HCT116 (cell line): ENCODE results near the gene IFNL3. TPM values are rescaled to one million over a fixed set of nuclear protein-coding genes. Genes with fewer than 3 reads are reported as not detected.
"Not testable (repeated sequence)": the region's sequence is repeated elsewhere in the genome, so short reads cannot be mapped to it uniquely, and the experiment has no call there.

Source experiments
- ATAC-seq: fragments of 200-7000 bp; cut with Tn5 transposase; 2 replicates; pipeline ENCODE4 v1.9.1; 2020; ENCODE audit warnings: mild to moderate bottlenecking, moderate library complexity
- BruUV-seq: library from RNA; stranded (reverse); fragments of 400-500 nt; replicated peaks from 2 replicates; lab custom pipeline; 2021; lab: Mats Ljungman, UMichigan
- CTCF ChIA-PET: fragments of 300-600 bp; sonication (Branson Sonifier 250); formaldehyde crosslinking; loops from one replicate; lab custom pipeline; 2021; ENCODE audit warnings: antibody characterized with exemption; lab: Charles Lee
- POLR2A ChIA-PET: fragments of 300-600, 350-600 bp; sonication (Branson Sonifier 250); formaldehyde crosslinking; loops from one replicate; lab custom pipeline; 2021; ENCODE audit warnings: antibody characterized with exemption; lab: Charles Lee
- RAD21 ChIA-PET, 2 experiments: fragments of 300-600 bp; sonication (Branson Sonifier 250); formaldehyde crosslinking; loops; one replicate each; lab custom pipeline; 2023; ENCODE audit warnings: low total read pairs in 2 of 2; ENCODE audit not compliant: uncharacterized antibody in 2 of 2, unreplicated experiment in 2 of 2, low non-redundant PET in 1 of 2; lab: Charles Lee
- DNase-seq: peaks from one replicate; pipeline ENCODE4 v3.0.0-alpha.2; 2010; ENCODE audit warnings: low read depth, low spot score
- H2AFZ ChIP-seq: fragments of 200-600 bp; shearing (Covaris generic), sonication (generic); 2 replicates; pipeline ENCODE4 v1.6.1; 2017; ENCODE audit warnings: low read depth, mixed run types, mixed read lengths, antibody characterized with exemption, low read length; ENCODE audit not compliant: poor library complexity, severe bottlenecking
- H3K27ac ChIP-seq: 2 replicates; pipeline ENCODE4 v1.5.1; 2012; ENCODE audit warnings: low read depth, low read length
- H3K27me3 ChIP-seq: fragments of 200-600 bp; sonication (generic); 2 replicates; pipeline ENCODE4 v1.6.1; 2016; ENCODE audit warnings: mixed run types, low read length, mixed read lengths; ENCODE audit not compliant: insufficient read depth
- H3K36me3 ChIP-seq, 2 experiments: fragments of 200-500 bp in 1 of 2; fragments of 200-600 bp in 1 of 2; sonication (Bioruptor generic) in 1 of 2; sonication (generic) in 1 of 2; 2 replicates each; pipeline versions ENCODE4 v1.5.1 to v1.6.1; 2014 to 2016; ENCODE audit warnings: low read length in 2 of 2, inconsistent platforms in 1 of 2, mixed read lengths in 1 of 2, mixed run types in 1 of 2; ENCODE audit not compliant: insufficient read depth in 2 of 2, control insufficient read depth in 1 of 2
- H3K4me1 ChIP-seq, 2 experiments: fragments of 200-600 bp in 1 of 2; sonication (generic) in 1 of 2; 2 replicates each; pipeline versions ENCODE4 v1.5.1 to v1.6.1; 2012 to 2017; ENCODE audit warnings: low read length in 2 of 2, inconsistent platforms in 1 of 2, mild to moderate bottlenecking in 1 of 2, mixed read lengths in 1 of 2, mixed run types in 1 of 2, moderate library complexity in 1 of 2; ENCODE audit not compliant: insufficient read depth in 2 of 2, control insufficient read depth in 1 of 2
- H3K4me2 ChIP-seq: fragments of 200-600 bp; sonication (generic); 2 replicates; pipeline ENCODE4 v1.6.1; 2017; ENCODE audit warnings: mixed run types, low read length, mixed read lengths
- H3K4me3 ChIP-seq, 2 experiments: fragments of 200-600 bp in 1 of 2; sonication (generic) in 1 of 2; replicated peaks in 1 of 2; 2 replicates each; pipeline ENCODE4 v1.5.1; 2011 to 2016; ENCODE audit warnings: low read length in 2 of 2, control low read depth in 1 of 2, low read depth in 1 of 2, mild to moderate bottlenecking in 1 of 2, mixed read lengths in 1 of 2, mixed run types in 1 of 2
- H3K79me2 ChIP-seq: fragments of 200-600 bp; sonication (generic); 2 replicates; pipeline ENCODE4 v1.6.1; 2017; ENCODE audit warnings: mild to moderate bottlenecking, mixed run types, low read length, moderate library complexity, mixed read lengths; ENCODE audit not compliant: insufficient read depth
- H3K9ac ChIP-seq: fragments of 200-600 bp; sonication (generic); 2 replicates; pipeline ENCODE4 v1.6.1; 2016; ENCODE audit warnings: low read length, mixed read lengths
- H3K9me2 ChIP-seq: fragments of 200-600 bp; sonication (generic), shearing (Covaris generic); 2 replicates; pipeline ENCODE4 v1.6.1; 2017; ENCODE audit warnings: mixed run types, mild to moderate bottlenecking, moderate library complexity; ENCODE audit not compliant: insufficient read depth
- H3K9me3 ChIP-seq, 2 experiments: fragments of 200-500 bp in 1 of 2; fragments of 200-600 bp in 1 of 2; sonication (Bioruptor generic) in 1 of 2; sonication (generic) in 1 of 2; 2 replicates each; pipeline ENCODE4 v1.6.1; 2014 to 2017; ENCODE audit warnings: low read length in 2 of 2, mixed read lengths in 2 of 2, inconsistent platforms in 1 of 2, low read depth in 1 of 2, mild to moderate bottlenecking in 1 of 2, mixed run types in 1 of 2, moderate library complexity in 1 of 2; ENCODE audit not compliant: control insufficient read depth in 1 of 2, insufficient read depth in 1 of 2
- H4K20me1 ChIP-seq: fragments of 200-600 bp; sonication (generic), shearing (Covaris generic); 2 replicates; pipeline ENCODE4 v1.6.1; 2017; ENCODE audit warnings: mixed run types, mild to moderate bottlenecking, moderate library complexity; ENCODE audit not compliant: insufficient read depth
- CBX3 ChIP-seq: IDR thresholded peaks from 2 replicates; pipeline ENCODE4 v1.6.1; 2012; ENCODE audit warnings: low read depth
- CEBPB ChIP-seq: IDR thresholded peaks from 2 replicates; pipeline ENCODE4 v1.6.1; 2012; ENCODE audit warnings: low read depth
- JUND ChIP-seq: IDR thresholded peaks from 2 replicates; pipeline ENCODE4 v1.6.1; 2012
- POLR2A ChIP-seq: IDR thresholded peaks from 2 replicates; pipeline ENCODE4 v1.7.0; 2011; ENCODE audit warnings: borderline replicate concordance; ENCODE audit not compliant: insufficient read depth, insufficient read length; ENCODE audit errors: extremely low read depth
- RAD21 ChIP-seq: IDR thresholded peaks from 2 replicates; pipeline ENCODE4 v1.6.1; 2012; ENCODE audit warnings: low read depth, mild to moderate bottlenecking
- SIN3A ChIP-seq: IDR thresholded peaks from 2 replicates; pipeline ENCODE4 v1.6.1; 2012; ENCODE audit warnings: low read depth
- intact Hi-C: fragments of 100-400 bp; cut with micrococcal nuclease; formaldehyde crosslinking; loops from 2 replicates; pipeline ENCODE4 v1.10.0; 2022
- total RNA-seq: library from RNA; stranded (reverse); gene quantifications from one replicate; pipeline ENCODE4 v1.2.1, GENCODE V29; 2021; ENCODE audit not compliant: unreplicated experiment
- TF ChIP-seq, protein P1 (sequence below): IDR thresholded peaks from 2 replicates; pipeline ENCODE4 v1.6.1; 2012

Gene IFNL3
- total RNA-seq, 1 experiment from 2014 or later, result not detected

DNA sequence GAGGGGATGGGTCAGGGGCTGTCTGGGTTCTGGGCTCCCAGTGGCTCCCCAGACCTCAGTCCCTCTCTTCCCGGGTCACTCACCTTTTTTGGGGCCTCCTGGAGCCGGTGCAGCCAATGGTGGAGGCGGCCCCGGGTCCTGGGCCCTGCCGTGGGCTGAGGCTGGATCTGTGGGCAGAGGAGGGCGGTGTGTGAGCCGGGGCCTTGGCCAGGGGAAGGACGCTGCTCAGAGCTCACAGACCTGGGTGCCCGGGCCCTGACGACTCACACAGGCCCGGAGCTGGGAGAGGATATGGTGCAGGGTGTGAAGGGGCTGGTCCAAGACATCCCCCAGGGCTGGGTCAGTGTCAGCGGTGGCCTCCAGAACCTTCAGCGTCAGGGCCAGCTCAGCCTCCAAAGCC, 1.1 kb downstream of the IFNL3 start:
- H3K9me2 ChIP-seq, RAD21 ChIA-PET, H3K4me1 ChIP-seq, H3K9me3 ChIP-seq, H3K27me3 ChIP-seq, H3K4me3 ChIP-seq, H3K79me2 ChIP-seq, DNase-seq, BruUV-seq, H3K27ac ChIP-seq, H3K9ac ChIP-seq, CTCF ChIA-PET, H3K36me3 ChIP-seq, H2AFZ ChIP-seq, intact Hi-C loops, ATAC-seq, POLR2A ChIA-PET, H4K20me1 ChIP-seq, H3K4me2 ChIP-seq: not testable (repeated sequence)

DNA sequence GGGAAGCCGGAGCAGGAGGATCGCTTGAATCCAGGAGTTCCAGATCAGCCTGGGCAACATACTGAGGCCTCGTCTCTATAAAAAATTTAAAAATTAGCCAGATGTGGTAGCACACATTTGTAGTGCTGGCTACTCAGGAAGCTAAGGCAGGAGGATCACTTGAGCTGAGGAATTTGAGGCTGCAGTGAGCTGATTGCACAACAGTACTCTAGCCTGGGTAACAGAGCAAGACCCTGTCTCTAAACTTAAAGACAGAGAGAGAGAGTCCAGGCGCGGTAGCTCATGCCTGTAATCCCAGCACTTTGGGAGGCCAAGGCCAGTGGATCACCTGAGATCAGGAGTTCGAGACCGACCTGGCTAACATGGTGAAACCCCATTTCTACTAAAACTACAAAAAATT, 4.4 kb downstream of the IFNL3 start:
- ATAC-seq (no peak), DNase-seq (no peak)
- no TSS peak for BruUV-seq
- H3K9me3 ChIP-seq, result no peaks in the 10 kb centered on the region
- RAD21 ChIA-PET, result no interaction called here
- H3K9ac ChIP-seq, result no peak overlapping the region
- H3K79me2 ChIP-seq, result no peaks in the 10 kb centered on the region
- H3K9me2 ChIP-seq, result no peaks in the 10 kb centered on the region
- intact Hi-C loops, result no loop called here
- no peaks in the 10 kb centered on the region for H4K20me1 ChIP-seq
- POLR2A ChIA-PET, result no interaction called here
- H3K4me2 ChIP-seq, result no peak overlapping the region
- H3K4me3 ChIP-seq, result no peak overlapping the region
- CTCF ChIA-PET, result no interaction called here
- no peak overlapping the region for H2AFZ ChIP-seq
- no peaks in the 10 kb centered on the region for H3K27me3 ChIP-seq
- H3K36me3 ChIP-seq, result no peaks in the 10 kb centered on the region
- TF ChIP-seq POLR2A, result no peak
- TF ChIP-seq JUND, result no peak
- TF ChIP-seq, protein P1, sequence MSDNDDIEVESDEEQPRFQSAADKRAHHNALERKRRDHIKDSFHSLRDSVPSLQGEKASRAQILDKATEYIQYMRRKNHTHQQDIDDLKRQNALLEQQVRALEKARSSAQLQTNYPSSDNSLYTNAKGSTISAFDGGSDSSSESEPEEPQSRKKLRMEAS, result no peak
- no peak for TF ChIP-seq CBX3
- no peak for TF ChIP-seq SIN3A
- TF ChIP-seq RAD21, result no peak
- TF ChIP-seq CEBPB, result no peak
- peaks cover 9 to 11% of the 10 kb centered on the region in 2 experiments; a peak in 3 of 4 replicates for H3K4me1 ChIP-seq
- no peak overlapping the region for H3K27ac ChIP-seq
